HL-60/S4 (cell line): ENCODE data around the gene THSD4.

ENCODE experiments used
- in situ Hi-C: fragments of 300-500 bp; cut with MboI; formaldehyde crosslinking; loops from 2 replicates; pipeline ENCODE4 v1.14.3; 2022; ENCODE audit warnings: low sequenced_read_pairs

THSD4 gene

GRCh38 chr15:71691458-71692417 is 576.5 kb downstream of the THSD4 start:
- in situ Hi-C loops: no loop called here

- in situ Hi-C loops: no loop called here
Observed at GRCh38 chr15:71697236-71697635, 582.0 kb downstream of the THSD4 start.

- in situ Hi-C loops: no loop called here
Observed at GRCh38 chr15:71698030-71698429, 582.8 kb downstream of the THSD4 start.

GRCh38 chr15:71698742-71699141 is 583.5 kb downstream of the THSD4 start:
- in situ Hi-C loops: no loop called here

GRCh38 chr15:71699977-71700376 is 584.7 kb downstream of the THSD4 start:
- in situ Hi-C loops: no loop called here

GRCh38 chr15:71701808-71702207 is 586.5 kb downstream of the THSD4 start:
- in situ Hi-C loops: no loop called here

- in situ Hi-C loops: no loop called here
Observed at GRCh38 chr15:71702496-71702895, 587.2 kb downstream of the THSD4 start.

GRCh38 chr15:71705151-71705550 is 589.9 kb downstream of the THSD4 start:
- in situ Hi-C loops: no loop called here

GRCh38 chr15:71706461-71707229 is 591.4 kb downstream of the THSD4 start:
- in situ Hi-C loops: no loop called here

- in situ Hi-C loops: no loop called here
Observed at GRCh38 chr15:71707230-71708050, 592.2 kb downstream of the THSD4 start.

- in situ Hi-C loops: no loop called here
Observed at GRCh38 chr15:71708051-71708429, 592.8 kb downstream of the THSD4 start.

GRCh38 chr15:71708741-71709140 is 593.5 kb downstream of the THSD4 start:
- in situ Hi-C loops: no loop called here

- in situ Hi-C loops: no loop called here
Observed at GRCh38 chr15:71709808-71710418, 594.6 kb downstream of the THSD4 start.

- in situ Hi-C loops: no loop called here
Observed at GRCh38 chr15:71712182-71712581, 596.9 kb downstream of the THSD4 start.

- in situ Hi-C loops: no loop called here
Observed at GRCh38 chr15:71713191-71713809, 598.0 kb downstream of the THSD4 start.

GRCh38 chr15:71715914-71716313 is 600.6 kb downstream of the THSD4 start:
- in situ Hi-C loops: no loop called here

GRCh38 chr15:71716990-71717389 is 601.7 kb downstream of the THSD4 start:
- in situ Hi-C loops: no loop called here

GRCh38 chr15:71718116-71718910 is 603.0 kb downstream of the THSD4 start:
- in situ Hi-C loops: no loop called here

GRCh38 chr15:71723344-71723743 is 608.1 kb downstream of the THSD4 start:
- in situ Hi-C loops: no loop called here
